Measurements from ENCODE around the gene DTX3. TPM values are rescaled to one million over a fixed set of nuclear protein-coding genes. Genes with fewer than 3 reads are reported as not detected.

DTX3 gene
- total and polyA plus RNA-seq, 2 of the 13 experiments (the other 11 are each of a cell fraction or from before 2014, with no cell fraction given) = 9.0 to 27.2 TPM

DNA sequence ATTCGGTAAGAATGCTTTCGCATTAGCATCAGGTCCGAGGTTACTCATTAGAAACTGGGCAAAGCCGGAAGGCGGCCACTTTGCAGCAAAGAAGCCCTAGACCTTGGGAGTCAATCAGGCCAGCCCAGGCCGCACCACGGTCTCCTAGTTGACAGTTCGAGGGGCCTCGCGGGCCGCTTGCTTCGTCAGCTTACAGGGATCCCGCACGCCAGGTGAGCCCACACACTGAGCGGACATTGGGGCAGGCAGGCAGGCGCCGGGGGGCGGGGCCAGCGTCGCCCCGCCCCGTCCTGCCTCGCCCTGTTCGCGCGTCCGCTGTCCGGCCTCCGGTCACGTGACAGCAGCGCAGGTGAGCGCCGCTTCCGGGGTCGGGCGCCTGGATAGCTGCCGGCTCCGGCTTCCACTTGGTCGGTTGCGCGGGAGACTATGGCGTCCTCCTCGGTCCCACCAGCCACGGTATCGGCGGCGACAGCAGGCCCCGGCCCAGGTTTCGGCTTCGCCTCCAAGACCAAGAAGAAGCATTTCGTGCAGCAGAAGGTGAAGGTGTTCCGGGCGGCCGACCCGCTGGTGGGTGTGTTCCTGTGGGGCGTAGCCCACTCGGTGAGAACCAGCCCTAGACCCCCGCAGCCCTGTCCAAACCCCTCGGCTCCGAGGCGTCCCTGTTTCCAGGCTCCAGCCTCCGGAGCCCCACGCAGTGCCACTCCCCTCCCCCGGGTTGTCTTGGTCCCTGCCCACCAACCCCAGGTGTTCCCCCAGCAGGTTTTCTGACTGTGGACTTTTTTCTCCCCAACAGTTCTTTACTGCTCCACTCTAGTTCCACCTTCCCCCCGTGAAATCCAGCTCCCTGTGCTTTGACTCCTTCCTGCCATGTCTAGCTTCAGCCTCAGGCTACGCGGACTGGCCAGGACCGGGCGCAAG lies 13.5 kb upstream of the DTX3 start, which contains the start of gene PIP4K2C (continued):
- TF ChIP-seq DZIP1 (CRISPR knock-in tag; IDR thresholded peaks at IDR 0.05) (0 out of 2 replicates have a peak, but pooled peaks have one; percentile 45), JDP2 (CRISPR knock-in tag; IDR thresholded peaks at IDR 0.05; ENCODE audit: borderline replicate concordance) (no peak), ETV6 (CRISPR knock-in tag; conservative IDR thresholded peaks at IDR 0.05) (peak; percentile 22; the same call in 1 of the 2 replicates), FLYWCH1 (CRISPR knock-in tag; IDR thresholded peaks at IDR 0.05) (peak; percentile 73; the same call in 1 of the 2 replicates), ETV5 (CRISPR knock-in tag; IDR thresholded peaks at IDR 0.05; ENCODE audit: borderline replicate concordance) (peak; percentile 88), ZFYVE20 (CRISPR knock-in tag; IDR thresholded peaks at IDR 0.05; ENCODE audit: borderline replicate concordance, low read depth) (no peak), ZNF7 (CRISPR knock-in tag; IDR thresholded peaks at IDR 0.05) (no peak), PBX2 (CRISPR knock-in tag; IDR thresholded peaks at IDR 0.05) (no peak), GATAD1 (CRISPR knock-in tag; IDR thresholded peaks at IDR 0.05) (peak; percentile 77), TBX2 (CRISPR knock-in tag; IDR thresholded peaks at IDR 0.05; ENCODE audit: borderline replicate concordance) (peak; percentile 28; the same call in 1 of the 2 replicates), DRAP1 (CRISPR knock-in tag; IDR thresholded peaks at IDR 0.05) (peak; percentile 26; the same call in 1 of the 2 replicates), MED13 (CRISPR knock-in tag; IDR thresholded peaks at IDR 0.05) (no peak), ZNF367 (CRISPR knock-in tag; IDR thresholded peaks at IDR 0.05; ENCODE audit: borderline replicate concordance) (no peak), BRCA1 (CRISPR knock-in tag; IDR thresholded peaks at IDR 0.05) (no peak), SP1 (IDR thresholded peaks at IDR 0.05) (no peak), SP1 (CRISPR knock-in tag; IDR thresholded peaks at IDR 0.05) (peak; percentile 83), MBD4 (IDR thresholded peaks at IDR 0.05; ENCODE audit: borderline replicate concordance, low read length) (no peak), ZNF281 (CRISPR knock-in tag; IDR thresholded peaks at IDR 0.05; ENCODE audit: borderline replicate concordance) (0 out of 2 replicates have a peak, but pooled peaks have one; percentile 7)
- TF ChIP-seq, protein P1, sequence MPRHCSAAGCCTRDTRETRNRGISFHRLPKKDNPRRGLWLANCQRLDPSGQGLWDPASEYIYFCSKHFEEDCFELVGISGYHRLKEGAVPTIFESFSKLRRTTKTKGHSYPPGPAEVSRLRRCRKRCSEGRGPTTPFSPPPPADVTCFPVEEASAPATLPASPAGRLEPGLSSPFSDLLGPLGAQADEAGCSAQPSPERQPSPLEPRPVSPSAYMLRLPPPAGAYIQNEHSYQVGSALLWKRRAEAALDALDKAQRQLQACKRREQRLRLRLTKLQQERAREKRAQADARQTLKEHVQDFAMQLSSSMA (CRISPR knock-in tag; IDR thresholded peaks at IDR 0.05) = no peak
- TF ChIP-seq, protein P2, sequence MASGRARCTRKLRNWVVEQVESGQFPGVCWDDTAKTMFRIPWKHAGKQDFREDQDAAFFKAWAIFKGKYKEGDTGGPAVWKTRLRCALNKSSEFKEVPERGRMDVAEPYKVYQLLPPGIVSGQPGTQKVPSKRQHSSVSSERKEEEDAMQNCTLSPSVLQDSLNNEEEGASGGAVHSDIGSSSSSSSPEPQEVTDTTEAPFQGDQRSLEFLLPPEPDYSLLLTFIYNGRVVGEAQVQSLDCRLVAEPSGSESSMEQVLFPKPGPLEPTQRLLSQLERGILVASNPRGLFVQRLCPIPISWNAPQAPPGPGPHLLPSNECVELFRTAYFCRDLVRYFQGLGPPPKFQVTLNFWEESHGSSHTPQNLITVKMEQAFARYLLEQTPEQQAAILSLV (CRISPR knock-in tag; IDR thresholded peaks at IDR 0.05; ENCODE audit: borderline replicate concordance) = 0 out of 2 replicates have a peak, but pooled peaks have one; percentile 29

All from HepG2 (cell line).